Smooth muscle cell (in vitro differentiated cells): ENCODE results near the gene ZFHX3. TPM values are rescaled to one million over a fixed set of nuclear protein-coding genes. Genes with fewer than 3 reads are reported as not detected.

Experiments used
- DNase-seq: peaks from one replicate; lab custom pipeline; 2025; ENCODE audit not compliant: unreplicated experiment; lab: John Stamatoyannopoulos, UW
- H2AFZ ChIP-seq: fragments of 200-600 bp; sonication (generic); 2 replicates; pipeline ENCODE4 v1.6.0; 2016; ENCODE audit warnings: antibody characterized with exemption, low read depth, mild to moderate bottlenecking
- H3F3A ChIP-seq: fragments of 200-600 bp; sonication (generic); 2 replicates; pipeline ENCODE4 v1.6.0; 2017; ENCODE audit warnings: antibody characterized with exemption, low read depth
- H3K27ac ChIP-seq: fragments of 200-600 bp; sonication (generic); 2 replicates; pipeline ENCODE4 v1.5.1; 2016; ENCODE audit warnings: low read depth, mild to moderate bottlenecking
- H3K27me3 ChIP-seq: fragments of 200-600 bp; sonication (generic); 2 replicates; pipeline ENCODE4 v1.6.1; 2016; ENCODE audit warnings: low read depth, mild to moderate bottlenecking
- H3K36me3 ChIP-seq: fragments of 200-600 bp; sonication (generic); 2 replicates; pipeline ENCODE4 v1.5.1; 2016; ENCODE audit warnings: low read depth
- H3K4me1 ChIP-seq: fragments of 200-600 bp; sonication (generic); 2 replicates; pipeline ENCODE4 v1.5.1; 2016; ENCODE audit warnings: low read depth
- H3K4me2 ChIP-seq: fragments of 200-600 bp; sonication (generic); 2 replicates; pipeline ENCODE4 v1.6.0; 2016; ENCODE audit warnings: mild to moderate bottlenecking
- H3K4me3 ChIP-seq: fragments of 200-600 bp; sonication (generic); 2 replicates; pipeline ENCODE4 v1.5.1; 2016; ENCODE audit warnings: mild to moderate bottlenecking
- H3K79me2 ChIP-seq: fragments of 200-600 bp; sonication (generic); 2 replicates; pipeline ENCODE4 v1.6.0; 2016; ENCODE audit warnings: low read depth, mild to moderate bottlenecking
- H3K9ac ChIP-seq: fragments of 200-600 bp; sonication (generic); 2 replicates; pipeline ENCODE4 v1.6.0; 2016; ENCODE audit warnings: low read depth
- H3K9me3 ChIP-seq: fragments of 200-600 bp; sonication (generic); replicated peaks from 2 replicates; pipeline ENCODE4 v1.5.1; 2016; ENCODE audit warnings: low read depth
- H4K20me1 ChIP-seq: fragments of 200-600 bp; sonication (generic); 2 replicates; pipeline ENCODE4 v1.6.0; 2016; ENCODE audit warnings: low read depth
- CTCF ChIP-seq: fragments of 200-600 bp; sonication (generic); IDR thresholded peaks from 2 replicates; pipeline ENCODE4 v1.5.1; 2017; ENCODE audit warnings: borderline replicate concordance, mild to moderate bottlenecking, antibody characterized with exemption; ENCODE audit not compliant: insufficient read depth, poor library complexity, severe bottlenecking
- WGBS: methylation state at CpG from one replicate; pipeline ENCODE4 v1.1.7; 2016; ENCODE audit warnings: low lambda C conversion rate; 5-methylcytosine and 5-hydroxymethylcytosine counted together
- polyA plus RNA-seq: library from polyadenylated mRNA; unstranded; fragments of >200 nt; fragmentation: Nextera tagmentation; extraction: Ambion mirVana; gene quantifications from 2 replicates; pipeline ENCODE4 v1.2.1, GENCODE V29; 2016
- total RNA-seq: library from RNA; depleted of rRNA; stranded (reverse); fragments of >200 nt; gene quantifications from 2 replicates; pipeline ENCODE4 v1.2.3, GENCODE V29; 2014

Gene ZFHX3
- total and polyA plus RNA-seq, 2 experiments from 2014 or later, result 3.1 to 9.8 TPM

- Histone ChIP-seq H3K4me3 (no peak overlapping the region), H3K27ac (no peak overlapping the region), H3K79me2 (no peaks in the 10 kb centered on the region), H3F3A (no peaks in the 10 kb centered on the region), H3K4me2 (no peak overlapping the region), H2AFZ (no peak overlapping the region), H3K9me3 (no peaks in the 10 kb centered on the region), H3K4me1 (no peaks in the 10 kb centered on the region), H3K27me3 (no peaks in the 10 kb centered on the region), H4K20me1 (no peaks in the 10 kb centered on the region), H3K36me3 (peaks cover 9% of the 10 kb centered on the region), H3K9ac (no peak overlapping the region)
- 74% methylated on average over 10 of the region's 10 CpGs for WGBS
- no peak for DNase-seq
- no peak for TF ChIP-seq CTCF
Observed at GRCh38 chr16:72800524-72801161, 247.3 kb downstream of the ZFHX3 start.

GRCh38 chr16:72798264-72798663 lies 249.7 kb downstream of the ZFHX3 start:
- no peak overlapping the region for H3K4me2 ChIP-seq
- no peak overlapping the region for H3K27ac ChIP-seq
- peaks cover 9% of the 10 kb centered on the region for H3K36me3 ChIP-seq
- 94% methylated on average over 7 of the region's 7 CpGs for WGBS
- no peaks in the 10 kb centered on the region for H3K4me1 ChIP-seq
- no peaks in the 10 kb centered on the region for H4K20me1 ChIP-seq
- no peak overlapping the region for H2AFZ ChIP-seq
- TF ChIP-seq CTCF, result no peak
- DNase-seq, result no peak
- no peaks in the 10 kb centered on the region for H3K9me3 ChIP-seq
- no peak overlapping the region for H3K4me3 ChIP-seq
- no peak overlapping the region for H3K9ac ChIP-seq
- H3F3A ChIP-seq, result no peaks in the 10 kb centered on the region
- no peaks in the 10 kb centered on the region for H3K27me3 ChIP-seq
- no peaks in the 10 kb centered on the region for H3K79me2 ChIP-seq

GRCh38 chr16:72797621-72798020 lies 250.3 kb downstream of the ZFHX3 start:
- Histone ChIP-seq H3K36me3 (peaks cover 9% of the 10 kb centered on the region), H2AFZ (no peak overlapping the region), H3F3A (no peaks in the 10 kb centered on the region), H3K4me2 (no peak overlapping the region), H3K27ac (no peak overlapping the region), H3K79me2 (no peaks in the 10 kb centered on the region), H3K27me3 (no peaks in the 10 kb centered on the region), H3K9ac (no peak overlapping the region), H3K4me3 (no peak overlapping the region), H3K4me1 (no peaks in the 10 kb centered on the region), H4K20me1 (no peaks in the 10 kb centered on the region), H3K9me3 (no peaks in the 10 kb centered on the region)
- TF ChIP-seq CTCF, result no peak
- 97% methylated on average over 3 of the region's 3 CpGs for whole genome bisulfite sequencing
- DNase-seq, result no peak

- 99% methylated on average over 14 of the region's 18 CpGs for WGBS
- no peak for DNase-seq
- H3K9me3 ChIP-seq, result no peaks in the 10 kb centered on the region
Observed at GRCh38 chr16:72796222-72796621, 251.7 kb downstream of the ZFHX3 start.

More at GRCh38 chr16:72796222-72796621, 251.7 kb downstream of the ZFHX3 start:
- Histone ChIP-seq H3K4me3 (no peak overlapping the region), H3K9ac (no peak overlapping the region), H3K79me2 (no peaks in the 10 kb centered on the region), H3F3A (no peaks in the 10 kb centered on the region), H4K20me1 (no peaks in the 10 kb centered on the region), H3K27me3 (no peaks in the 10 kb centered on the region), H2AFZ (no peak overlapping the region), H3K36me3 (peaks cover 9% of the 10 kb centered on the region), H3K4me2 (no peak overlapping the region), H3K27ac (no peak overlapping the region), H3K4me1 (no peaks in the 10 kb centered on the region)
- TF ChIP-seq CTCF, result no peak
